Measurements from ENCODE around the gene LPCAT3.

DNA sequence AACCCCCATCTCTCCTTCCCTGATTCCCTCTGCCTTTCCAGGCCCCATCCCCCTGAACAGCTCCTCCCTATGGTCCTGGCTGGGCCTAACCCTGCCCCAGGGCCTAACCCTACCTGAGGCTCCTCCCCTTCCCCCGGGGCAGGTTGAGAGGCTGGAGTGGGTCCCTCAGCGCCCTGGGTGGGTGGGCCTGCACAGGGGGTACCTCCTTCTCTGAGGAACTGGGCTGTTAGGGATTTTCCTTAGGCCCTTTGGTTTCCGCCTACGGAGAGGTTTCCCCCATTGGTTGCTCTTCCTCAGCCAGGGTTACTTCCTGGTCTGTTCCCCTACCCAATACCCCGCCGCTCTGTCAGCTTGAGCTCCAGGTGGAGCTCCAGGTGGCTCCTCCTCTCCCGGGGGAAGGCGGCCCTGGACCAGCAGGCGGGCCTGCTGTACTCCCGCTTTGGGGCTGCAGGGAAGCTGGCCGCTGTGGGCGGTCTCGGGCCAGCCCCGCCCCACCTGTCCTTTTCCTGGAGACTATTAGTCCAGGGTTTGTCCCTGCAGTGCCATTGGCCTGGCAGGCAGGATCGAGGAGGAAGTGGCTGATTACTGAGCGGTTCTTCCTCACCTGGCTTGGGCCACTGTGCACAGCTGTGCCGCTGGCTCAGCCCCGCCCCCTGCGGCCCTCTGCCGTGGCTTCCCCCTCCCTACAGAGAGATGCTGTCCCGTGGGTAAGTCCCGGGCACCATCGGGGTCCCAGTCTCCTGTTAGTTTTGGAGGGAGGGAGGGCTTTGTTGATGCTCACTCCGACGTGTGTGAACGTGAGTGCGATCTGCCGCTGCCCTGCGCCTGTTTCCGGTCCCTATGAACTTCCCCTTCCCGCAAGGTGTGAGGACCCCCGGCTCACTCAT, 72.0 kb downstream of the LPCAT3 start:
- TF ChIP-seq CTCF (IDR thresholded peaks at IDR 0.05): no peak
- TF ChIP-seq POLR2AphosphoS5 (IDR thresholded peaks at IDR 0.05; ENCODE audit: insufficient read depth in 1 of 2, low read depth in 1 of 2): peak; percentile 77 to 78
- TF ChIP-seq POLR2A (IDR thresholded peaks at IDR 0.05): no peak
